GM18868 (cell line): Measurements from ENCODE around the gene AUH.

ENCODE experiments used
- ATAC-seq: cut with Tn5 transposase; IDR thresholded peaks from one replicate; pipeline ENCODE4 v1.9.1; 2021; ENCODE audit warnings: mild to moderate bottlenecking, moderate library complexity; ENCODE audit not compliant: unreplicated experiment

AUH gene

DNA sequence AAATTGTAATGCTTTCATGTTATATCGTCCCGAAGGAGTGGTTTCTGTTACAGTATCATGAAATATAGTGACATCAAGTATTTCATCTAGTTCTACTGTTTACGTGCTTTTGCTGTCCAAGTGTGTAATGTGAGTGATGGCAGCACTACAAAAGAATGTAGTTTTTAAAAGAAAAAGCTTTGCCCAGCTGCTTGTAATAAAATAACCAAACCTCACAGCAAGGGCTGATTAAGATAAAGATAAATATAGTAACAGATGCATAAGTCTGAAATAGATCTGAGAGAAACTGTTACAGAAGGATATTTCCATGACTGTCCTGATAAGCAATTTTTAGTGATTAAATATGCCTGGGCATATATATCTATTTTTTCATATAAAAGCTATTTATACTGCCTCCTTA is 106.4 kb downstream of the AUH start:
- no peak for ATAC-seq

DNA sequence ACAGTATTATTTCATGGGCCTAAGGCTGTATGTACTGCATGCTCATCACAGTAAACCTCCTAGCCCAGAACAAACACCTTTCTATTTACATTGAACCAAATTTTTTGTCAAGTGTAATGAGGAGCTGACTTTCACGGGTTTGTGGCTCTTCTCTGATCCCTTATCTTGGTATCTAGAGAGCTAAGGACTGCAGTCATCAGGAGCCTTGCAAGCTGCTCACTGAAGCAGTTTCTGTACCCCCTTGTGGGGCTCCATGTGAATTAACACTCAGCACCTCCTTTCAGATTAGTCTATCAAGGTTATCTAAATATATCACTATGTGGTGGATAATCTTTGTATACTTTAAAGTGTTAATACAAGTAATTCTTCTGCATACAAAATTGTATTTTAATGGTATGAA is 108.2 kb downstream of the AUH start:
- no peak for ATAC-seq

GRCh38 chr9:91248707-91249106 is 113.0 kb downstream of the AUH start:
- no peak for ATAC-seq

DNA sequence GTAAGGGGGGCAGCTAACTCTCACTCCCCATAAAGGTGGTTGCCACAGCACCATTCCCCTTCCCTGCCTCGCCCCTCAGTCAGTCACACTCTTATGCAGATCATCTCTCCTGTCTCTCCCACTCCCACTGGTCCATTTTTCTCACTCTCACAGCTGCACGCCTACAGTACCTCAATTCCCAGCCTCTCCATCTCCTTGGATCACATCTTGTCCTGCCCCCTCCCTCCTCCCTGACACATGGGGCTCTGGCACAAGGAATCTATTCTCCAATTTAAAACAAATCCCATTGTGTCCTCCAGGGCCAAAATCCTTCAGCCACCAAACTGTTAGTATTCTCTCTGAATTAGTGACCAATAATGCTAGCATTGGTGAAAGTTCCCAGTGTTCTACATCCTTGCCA is 114.4 kb downstream of the AUH start:
- no peak for ATAC-seq

DNA sequence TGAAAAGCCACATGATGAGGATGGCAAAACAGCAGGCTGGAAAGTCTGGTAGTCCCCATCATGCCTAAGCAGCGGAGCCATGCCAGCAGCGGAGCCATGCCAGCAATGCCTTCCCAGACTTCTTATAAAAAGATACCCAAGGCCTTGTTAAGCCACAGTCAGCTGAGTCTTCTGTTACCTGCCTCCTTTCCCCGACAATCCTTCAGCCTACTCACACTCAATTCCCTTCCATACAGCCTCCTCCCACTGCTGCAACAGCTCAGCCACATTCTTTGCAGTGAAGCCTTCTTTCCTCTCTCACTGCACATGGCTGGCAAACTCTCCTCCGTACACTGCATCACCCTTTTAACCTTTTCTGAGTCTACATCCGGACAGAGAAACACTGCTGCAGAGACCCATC is 114.9 kb downstream of the AUH start:
- ATAC-seq = no peak

DNA sequence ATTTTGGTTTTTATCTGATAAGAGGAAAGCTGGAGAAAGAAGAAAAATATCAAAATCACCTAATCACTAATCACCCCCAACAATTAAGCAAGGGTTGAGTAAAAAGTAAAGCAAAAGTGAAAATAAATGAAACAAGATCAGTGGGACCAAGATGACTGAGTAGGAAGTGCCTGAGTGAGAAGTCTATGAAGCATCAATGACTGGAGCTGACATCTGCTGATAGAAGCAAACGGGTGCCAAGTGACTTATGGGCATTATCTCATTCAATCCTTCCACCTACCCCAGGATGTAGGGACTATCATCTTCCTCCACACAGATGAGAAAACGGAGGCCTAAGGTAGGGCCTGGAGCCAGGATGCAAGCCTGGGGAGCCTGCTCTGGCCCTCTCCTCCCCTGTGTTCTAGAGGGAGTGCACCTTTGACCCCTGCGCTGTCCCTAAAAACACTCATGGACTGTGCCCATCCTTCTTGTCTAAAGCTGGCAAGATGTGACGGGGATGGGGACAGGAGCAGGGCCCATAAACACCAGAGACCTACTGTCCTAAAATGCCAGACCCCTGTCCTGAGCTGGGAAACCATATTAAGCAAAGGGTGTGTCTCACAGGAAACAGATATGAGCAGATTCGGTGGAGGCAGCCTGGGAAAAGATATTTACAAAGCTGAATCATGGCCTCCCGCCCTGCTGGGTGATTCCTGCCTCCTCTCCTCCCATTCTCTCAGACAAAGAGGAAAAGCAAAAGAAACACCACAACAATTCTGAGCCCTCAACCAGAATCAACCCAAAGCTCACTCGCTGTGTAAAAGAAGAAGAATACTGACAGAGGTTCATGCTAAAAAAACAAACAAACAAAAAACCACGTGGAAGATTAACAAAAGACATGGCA is 116.0 kb downstream of the AUH start:
- no peak for ATAC-seq

DNA sequence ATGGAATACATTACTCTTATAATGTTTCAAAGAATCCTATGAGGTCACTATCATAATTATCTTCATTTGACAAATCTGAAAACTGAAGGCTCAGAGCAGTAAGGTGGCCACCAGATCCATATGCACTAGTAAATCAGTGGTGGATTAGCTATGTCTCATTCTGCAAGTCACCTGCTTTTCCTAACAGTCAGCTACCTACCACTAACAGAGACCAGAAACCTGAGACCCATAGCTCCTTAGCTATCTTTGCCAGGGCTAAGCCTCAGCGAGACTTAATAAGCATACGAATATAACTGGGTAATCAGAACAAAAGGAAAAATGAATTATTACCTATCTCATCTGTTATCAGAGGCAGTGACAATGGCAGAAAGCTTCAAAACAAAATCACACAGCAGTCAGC is 118.7 kb downstream of the AUH start:
- ATAC-seq = no peak

DNA sequence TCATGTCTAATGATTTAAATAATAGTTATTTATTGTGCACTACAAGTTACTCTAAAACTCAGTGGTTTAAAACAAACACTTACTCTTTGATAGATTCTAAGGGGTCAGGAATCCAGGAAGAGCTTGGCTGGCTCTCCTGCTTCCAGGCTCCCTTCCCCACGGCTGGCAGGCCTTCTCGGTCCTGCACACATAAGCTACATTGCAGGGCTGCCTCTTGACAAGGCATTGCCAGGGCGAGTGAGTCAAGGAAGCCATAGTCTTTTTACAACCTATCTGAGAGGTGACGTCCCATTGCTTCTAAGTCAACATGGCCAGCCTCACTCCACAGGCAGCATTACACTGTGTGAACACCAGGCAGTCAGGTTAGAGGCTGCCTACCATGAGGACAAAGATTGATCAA is 119.8 kb downstream of the AUH start:
- ATAC-seq = no peak

DNA sequence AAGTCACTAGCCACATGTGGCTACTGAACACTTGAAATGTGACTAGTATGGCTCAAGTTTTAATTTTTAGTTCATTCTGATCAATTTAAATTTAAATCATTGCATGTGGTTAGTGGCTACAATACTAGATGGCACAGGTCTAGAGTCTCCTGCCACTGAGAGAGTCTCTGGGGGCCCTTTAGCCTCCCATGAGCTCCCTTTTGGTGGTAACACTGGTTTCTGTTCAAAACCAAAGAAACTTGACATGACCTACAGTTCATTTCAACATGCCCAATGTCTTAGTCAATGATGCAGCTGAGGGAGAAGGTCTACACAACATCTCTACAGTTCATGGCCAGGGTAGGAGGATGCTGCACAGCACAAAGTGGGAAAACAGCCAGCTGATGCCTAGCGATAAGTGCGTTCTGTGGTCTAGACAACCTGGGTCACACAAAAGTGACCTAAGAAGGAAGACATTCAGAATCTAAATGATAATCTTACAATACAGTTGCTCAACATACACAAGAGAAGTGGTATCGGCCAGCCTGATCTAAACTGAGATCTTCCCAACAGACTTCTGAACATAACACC is 121.0 kb downstream of the AUH start:
- no peak for ATAC-seq

DNA sequence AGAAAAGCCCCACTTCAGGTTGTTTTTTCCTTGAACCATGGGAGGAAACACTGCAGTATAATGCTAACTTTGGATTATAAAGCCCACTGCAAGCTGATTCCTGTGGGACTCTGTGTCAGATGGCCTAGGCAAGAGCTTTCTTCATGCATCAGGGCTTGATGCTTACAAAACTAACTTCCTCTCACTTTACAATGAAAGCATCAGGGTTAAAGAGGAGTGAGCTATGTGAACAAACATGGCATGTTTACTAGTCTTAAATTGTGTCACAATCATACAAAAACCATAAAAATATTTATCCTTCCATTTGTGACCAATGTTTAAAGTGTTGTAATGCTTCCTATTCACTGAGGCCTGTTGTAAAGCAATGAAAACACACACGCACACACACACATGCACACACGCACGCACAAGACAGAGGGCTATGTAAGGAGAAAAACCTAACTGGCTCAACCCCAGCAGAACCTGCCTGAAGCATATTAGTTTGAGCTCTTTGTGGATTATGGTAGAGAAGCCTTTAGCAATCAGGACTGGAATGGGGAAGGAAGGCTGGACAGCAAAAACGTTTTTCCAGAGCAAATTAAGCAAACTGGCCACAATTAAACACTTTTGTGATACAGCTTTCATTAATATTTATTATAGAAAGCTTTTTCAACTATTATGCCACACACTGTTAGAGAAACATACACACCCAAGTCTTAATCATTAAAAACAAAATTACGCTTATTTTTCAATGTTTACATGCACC is 122.2 kb downstream of the AUH start:
- ATAC-seq = no peak

DNA sequence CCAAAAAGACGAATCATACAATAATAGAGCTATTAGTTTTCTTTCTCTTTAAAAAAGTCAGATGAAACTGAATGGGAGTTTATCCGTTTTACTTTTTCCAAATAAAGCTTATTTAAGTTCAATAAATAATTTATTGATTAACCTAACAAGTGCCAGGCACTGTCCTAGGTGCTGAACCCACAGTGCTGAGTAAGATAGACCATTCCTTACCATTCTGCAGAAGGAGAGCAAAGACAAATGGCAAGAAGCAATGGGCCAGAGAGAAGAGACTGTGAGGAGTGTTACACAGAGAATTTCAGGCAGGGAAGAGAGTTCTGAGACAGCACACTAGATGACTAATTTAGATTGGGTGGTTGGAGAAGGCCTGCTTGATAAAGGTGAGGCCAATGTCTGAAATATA is 127.2 kb downstream of the AUH start:
- ATAC-seq = no peak

DNA sequence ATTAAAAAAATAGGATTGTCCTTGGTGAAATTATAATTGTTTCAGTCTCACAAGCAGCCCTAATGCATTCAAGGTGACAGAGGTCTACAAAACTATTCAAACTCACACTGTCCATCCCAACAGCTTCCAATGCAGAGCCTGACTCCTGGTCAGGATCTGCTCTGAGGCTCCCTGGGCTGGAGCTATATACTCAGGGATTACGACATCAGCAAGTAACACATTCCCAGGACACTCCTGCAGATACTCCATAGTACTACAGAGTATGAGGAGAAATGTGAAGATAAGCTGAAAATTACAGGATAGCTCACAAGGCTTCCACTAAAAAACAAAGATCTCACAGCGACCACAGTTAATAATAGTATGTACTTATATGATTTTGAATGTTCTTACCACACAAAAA is 130.1 kb downstream of the AUH start:
- no peak for ATAC-seq

GRCh38 chr9:91223000-91223399 is 138.7 kb downstream of the AUH start:
- no peak for ATAC-seq

DNA sequence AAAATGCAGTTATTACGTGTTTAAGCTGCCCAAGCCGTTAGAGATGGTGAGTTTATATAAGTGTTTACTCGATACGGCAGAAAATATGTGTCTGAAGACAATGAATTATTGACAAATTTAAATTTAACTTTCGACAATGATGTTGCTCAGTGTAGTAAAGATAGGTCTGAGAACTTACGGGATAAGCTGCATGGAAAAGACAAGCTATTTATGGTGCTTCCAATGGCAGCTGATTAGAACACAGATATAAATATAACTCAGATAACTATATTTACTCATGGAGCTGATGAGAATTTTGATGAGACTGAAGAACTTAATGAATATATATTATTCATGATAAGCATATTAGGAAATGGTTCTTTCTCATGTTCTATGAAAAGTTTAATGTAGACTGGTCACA is 139.3 kb downstream of the AUH start:
- no peak for ATAC-seq

DNA sequence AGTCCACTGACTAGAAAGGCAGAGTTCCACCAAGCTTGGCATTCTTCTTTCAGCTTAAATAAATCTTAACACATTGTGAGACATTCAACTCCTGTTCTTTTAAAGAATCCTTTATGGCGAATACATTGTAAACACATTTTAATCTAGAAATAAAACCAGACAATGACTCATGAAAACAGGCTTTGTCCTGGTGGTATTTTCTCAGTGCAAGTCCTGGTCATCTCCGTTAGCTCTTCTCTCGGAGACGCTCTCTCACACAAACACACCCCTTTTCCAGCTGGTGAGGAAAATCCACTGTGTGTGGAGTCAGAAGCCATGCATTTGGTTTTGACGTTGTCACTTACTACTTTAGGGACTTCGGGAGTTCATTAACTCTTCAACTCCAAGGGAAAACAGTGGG is 140.4 kb downstream of the AUH start:
- ATAC-seq = no peak

- no peak for ATAC-seq
Measured at GRCh38 chr9:91220491-91221135, 141.1 kb downstream of the AUH start.

GRCh38 chr9:91220021-91220420 is 141.7 kb downstream of the AUH start:
- ATAC-seq = no peak

DNA sequence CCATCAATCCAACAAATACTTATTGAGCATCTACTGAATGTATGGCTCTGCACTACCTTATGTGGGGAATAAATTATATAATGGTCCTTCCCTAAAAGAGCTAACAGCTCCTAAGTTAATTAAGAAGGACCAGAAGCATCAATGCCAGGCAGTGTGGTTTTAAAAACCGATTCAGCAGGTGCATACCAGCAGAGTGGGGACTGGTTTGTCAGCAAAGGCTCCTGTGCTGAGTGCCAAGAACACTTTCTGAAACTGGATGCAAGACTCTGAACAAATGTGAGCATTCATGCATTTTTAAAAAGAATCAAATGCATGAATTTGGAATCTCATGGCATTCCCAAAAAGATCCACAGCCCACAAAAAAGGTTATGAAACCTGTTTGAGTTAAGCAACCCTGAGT is 142.2 kb downstream of the AUH start:
- no peak for ATAC-seq

DNA sequence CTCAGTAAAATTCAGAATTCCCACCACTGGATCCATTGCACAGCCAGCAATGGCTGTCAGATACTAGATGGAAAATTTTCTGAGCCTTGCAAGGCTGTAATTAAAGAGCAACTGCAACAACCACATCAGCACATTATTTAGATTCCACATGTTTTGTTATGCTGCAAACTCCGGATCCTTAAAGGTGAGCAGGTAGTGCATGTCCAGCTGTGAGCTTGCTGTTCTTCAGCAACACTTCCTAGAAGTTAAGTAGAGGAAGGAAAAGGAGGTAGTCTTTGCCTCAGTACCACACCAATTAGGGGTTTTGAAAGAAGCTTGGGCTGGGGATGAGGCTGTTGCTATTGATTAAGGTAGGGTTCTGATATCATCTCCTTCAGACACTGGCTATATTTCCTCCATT is 144.3 kb downstream of the AUH start:
- no peak for ATAC-seq

- no peak for ATAC-seq
Measured at GRCh38 chr9:91214867-91215266, 146.9 kb downstream of the AUH start.

DNA sequence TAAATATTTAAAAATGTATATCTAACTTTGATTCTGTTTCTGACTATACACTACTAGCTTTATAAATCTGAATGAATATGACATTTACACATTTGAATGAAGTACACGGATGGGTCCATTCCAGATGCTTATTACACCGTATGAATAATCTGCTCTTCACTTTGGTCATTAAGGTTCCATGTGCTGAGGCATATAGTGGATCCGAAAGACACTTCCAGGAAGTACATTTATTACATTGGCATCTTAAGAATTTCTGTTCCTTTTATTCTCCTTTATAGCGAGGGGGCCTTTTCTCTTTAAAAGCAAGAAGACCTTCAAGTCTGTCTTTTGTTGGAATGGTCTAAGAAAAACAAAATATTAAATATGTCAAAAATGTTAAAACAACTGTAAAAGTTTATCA is 147.6 kb downstream of the AUH start:
- no peak for ATAC-seq
